ENCODE data around the gene NPIPB12.
"Not testable (repeated sequence)": the region's sequence is repeated elsewhere in the genome, so short reads cannot be mapped to it uniquely, and the experiment has no call there.

The NPIPB12 gene

GRCh38 chr16:29506308-29506707 is at the start of gene NPIPB12:
Gene NPIPB12, minus strand, starts transcription at chr16:29506408.
- not testable (repeated sequence) for DNase-seq

DNA sequence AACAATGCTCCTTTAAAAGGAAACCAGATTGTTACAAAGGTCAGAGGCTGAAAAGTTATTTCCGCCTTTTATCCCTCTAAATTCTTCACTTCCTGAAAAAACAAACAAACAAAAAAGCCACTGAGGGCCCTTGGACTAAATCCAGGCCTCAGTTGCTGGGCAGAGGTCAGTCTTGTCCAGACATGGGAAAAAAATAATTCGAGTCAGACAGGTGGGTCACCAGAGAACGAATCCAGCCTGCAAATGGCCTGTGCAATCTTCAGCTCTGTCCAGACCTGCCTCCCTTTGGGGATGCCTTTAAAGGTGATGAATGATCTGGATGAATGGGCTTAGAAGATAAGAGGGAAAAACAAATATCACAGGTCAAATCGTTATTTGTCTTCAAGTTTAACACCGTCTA is 15.3 kb upstream of the NPIPB12 start:
- DNase-seq, result not testable (repeated sequence)

DNA sequence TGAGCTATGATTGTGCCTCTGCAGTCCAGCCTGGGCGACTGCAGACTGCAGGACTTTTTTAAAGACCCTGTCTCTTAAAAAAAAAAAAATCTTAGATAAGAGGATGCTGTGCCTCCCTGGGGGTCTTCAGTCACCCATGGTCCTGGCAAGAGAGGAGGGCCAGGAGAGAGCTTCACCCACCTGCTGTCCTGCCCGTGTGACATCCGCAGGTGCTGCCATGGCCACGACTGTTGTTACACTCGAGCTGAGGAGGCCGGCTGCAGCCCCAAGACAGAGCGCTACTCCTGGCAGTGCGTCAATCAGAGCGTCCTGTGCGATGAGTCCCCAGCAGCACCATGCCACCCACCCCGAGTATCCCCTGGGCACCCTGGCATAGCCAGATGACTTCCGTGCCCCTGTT is 23.9 kb downstream of the NPIPB12 start:
- DNase-seq, result not testable (repeated sequence)

DNA sequence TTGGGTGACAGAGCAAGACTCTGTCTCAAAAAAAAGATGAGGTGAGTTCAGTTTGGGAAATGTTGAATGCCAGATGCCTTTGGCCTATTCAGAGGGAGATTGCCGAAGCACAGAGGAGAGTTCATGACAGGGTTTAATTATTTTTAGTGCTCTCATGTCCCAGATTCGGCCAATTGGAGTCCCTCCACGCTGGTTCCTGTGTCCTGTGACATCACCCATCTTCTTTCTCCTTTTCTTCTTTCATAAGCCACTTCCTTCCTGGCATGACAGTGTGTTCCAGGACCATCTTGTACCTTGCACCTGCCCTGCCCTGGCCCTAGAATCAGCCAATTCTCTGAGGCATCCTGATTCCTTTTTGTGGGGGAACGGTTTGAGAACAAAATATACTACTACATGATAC is 34.1 kb downstream of the NPIPB12 start:
- not testable (repeated sequence) for DNase-seq

- peak; percentile 43 for DNase-seq
These were observed 36.5 kb downstream of the NPIPB12 start for GRCh38 chr16:29469660-29470059.

GRCh38 chr16:29467654-29468366 is 38.4 kb downstream of the NPIPB12 start:
- DNase-seq, result not testable (repeated sequence)

DNA sequence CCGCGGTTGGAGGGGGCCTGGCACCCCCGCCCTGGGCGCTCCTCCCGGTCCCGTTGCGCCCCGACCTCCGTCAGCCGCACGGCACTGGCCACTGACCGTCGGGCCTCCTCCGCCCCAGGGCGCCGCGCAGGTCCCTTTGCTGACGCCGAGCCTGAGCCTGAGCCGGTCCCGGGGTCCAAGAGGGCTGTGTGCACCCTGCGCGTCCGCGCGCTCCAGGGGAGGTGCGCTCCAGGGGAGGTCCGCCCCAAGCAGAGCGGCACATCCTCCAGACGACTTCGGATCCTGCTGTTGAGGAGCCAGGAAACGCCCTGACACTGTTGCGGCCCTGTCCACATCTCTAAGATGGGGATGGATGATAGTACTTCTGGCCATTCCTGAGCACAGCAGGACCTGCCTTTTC is 39.3 kb downstream of the NPIPB12 start:
- DNase-seq, result not testable (repeated sequence)

DNA sequence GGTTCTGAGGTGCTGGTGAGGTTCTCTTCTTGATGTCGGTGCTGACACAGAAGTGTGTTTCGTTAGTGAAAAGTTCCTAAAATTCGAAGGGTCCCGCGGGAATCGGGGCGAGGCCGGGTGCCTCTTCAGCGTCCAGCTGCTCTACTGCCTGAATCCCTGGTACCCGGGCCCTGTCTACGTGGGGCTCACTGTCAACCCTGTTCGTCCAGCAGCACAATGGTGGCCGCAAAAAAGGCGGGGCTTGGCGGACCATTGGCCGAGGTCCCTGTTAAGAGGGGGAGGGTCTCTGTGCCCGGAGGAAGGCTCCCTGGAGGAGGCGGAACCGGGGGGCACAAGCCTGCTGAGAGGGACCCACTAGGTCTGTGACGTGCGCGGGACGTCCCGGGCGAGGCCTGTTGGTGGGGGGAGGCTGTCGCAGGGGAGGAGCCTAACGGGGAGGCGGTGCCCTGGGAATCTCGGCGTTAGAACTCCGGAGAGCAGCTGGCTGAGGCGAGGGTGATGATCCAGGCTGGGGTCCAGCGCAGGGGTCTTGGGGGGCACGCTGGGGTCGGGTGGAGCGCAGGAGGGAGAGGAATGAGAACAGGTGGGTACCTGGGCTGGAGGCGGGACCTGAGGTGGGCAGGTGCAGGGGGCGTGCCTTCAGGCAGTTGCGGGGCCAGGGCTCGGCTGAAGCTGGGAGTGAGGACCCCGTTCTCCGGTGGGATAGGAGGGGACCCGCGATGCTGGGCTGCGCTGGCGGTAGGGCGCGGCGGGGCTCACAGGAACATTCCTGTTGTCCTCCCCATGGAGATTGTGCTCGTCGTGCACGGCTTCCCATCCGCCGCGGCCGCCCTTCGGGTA is 40.0 kb downstream of the NPIPB12 start:
- not testable (repeated sequence) for DNase-seq

DNA sequence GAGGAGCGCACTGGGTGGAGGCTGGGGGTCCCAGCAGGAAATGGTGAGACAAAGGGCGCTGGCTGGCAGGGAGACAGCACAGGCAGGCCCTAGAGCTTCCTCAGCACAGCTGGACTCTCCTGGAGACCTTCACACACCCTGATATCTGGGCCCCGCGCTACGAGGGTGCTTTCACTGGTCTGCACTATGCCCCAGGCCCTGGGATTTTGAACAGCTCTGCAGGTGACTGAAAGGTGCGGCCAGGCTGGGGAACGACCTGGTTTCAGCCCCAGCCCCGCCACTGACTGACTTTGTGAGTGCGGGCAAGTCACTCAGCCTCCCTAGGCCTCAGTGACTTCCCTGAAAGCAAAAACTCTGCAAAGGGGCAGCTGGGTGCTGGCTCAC is 45.6 kb downstream of the NPIPB12 start:
- not testable (repeated sequence) for DNase-seq

DNA sequence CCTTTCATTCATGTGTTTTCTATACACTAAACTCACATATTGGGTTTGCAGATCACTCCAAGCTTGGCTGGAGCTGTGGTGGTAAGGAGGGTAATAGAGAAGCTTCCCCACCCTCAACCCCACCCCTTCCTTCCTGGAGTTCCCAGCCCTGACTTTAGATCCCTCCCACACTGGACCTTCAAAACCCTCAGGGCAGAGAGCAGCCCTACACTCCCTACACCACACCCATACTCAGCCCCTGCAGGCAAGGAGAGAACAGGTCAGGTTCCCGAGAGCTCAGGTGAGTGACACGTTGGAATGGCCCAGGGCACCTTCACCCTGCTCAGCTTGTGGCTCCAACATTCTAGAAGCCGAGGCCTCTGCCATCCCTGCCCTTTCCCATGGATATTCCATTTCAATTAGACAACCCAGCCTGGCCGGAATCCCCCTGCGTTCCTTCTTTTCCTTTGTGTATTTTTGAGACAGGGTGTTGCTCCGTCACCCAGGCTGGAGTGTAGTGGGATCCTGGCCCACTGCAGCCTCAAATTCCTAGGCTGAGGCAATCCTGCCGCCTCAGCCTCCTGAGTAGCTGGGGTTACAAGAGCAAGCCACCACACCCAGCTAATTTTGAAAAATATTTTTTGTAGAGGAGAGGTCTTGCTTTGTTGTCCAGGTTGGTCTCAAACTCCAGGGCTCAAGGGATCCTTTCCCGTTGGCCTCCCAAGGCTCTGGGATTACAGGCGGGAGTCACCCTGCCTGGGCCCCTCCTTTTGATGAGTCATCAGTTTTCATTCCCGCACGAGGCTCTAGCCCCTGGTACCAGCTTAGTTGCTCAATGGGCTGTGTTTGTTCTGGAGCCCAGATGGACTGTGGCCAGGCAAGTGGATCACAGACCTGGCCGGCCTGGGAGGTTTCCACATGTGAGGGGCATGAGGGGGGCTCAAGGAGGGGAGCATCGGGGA is 46.2 kb downstream of the NPIPB12 start, which contains the start of gene SULT1A4:
TSS of gene SULT1A4 (plus strand) at position 208 of the 941 bp plus-strand sequence. CDS start 1,473 bp downstream, outside the sequence.
- DNase-seq, result not testable (repeated sequence)

DNA sequence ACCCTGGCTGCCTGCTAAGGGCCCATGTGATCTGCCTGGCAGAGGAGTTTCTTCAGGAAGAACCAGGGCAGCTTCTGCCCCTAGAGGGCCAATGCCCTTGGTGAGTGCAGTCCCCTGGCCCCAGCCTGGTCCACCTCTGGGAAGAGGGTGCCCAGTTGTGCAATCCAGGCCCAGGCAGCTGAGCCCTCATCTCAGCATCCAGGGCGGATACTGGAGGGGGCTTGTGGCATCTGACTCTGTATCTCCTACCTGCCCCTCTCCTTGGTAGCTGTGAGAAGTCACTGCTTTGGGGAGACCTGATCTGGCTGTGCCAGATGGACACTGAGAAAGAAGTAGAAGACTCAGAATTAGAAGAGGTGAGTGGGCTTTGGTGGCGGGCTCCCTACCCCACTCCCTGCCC is 48.5 kb downstream of the NPIPB12 start:
- DNase-seq, result not testable (repeated sequence)

GRCh38 chr16:29454828-29455227 is 51.4 kb downstream of the NPIPB12 start:
- not testable (repeated sequence) for DNase-seq

DNA sequence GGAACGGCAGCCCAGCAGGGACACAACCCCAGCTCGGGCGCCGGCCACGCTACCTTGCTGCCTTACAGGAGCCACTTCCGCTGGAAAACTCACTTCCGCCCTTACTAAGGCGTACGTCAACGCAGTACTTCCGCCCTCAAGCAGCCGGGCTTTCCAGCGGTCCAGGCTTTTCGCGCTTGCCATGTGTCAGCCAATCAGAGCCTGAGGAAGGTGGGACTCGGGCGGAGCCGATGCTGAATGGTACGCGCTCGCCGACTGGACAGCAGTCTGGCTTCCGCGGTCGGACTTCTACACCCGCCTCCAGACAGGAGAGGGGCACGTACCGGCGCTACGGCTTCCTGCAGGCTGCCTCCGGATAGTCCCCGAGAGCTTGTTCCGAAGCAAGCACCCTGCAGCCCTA is 51.9 kb downstream of the NPIPB12 start, which contains the start of the genes BOLA2 and SLX1B:
TSS of gene BOLA2 (minus strand) at position 83 of the 400 bp plus-strand sequence. CDS start 98 bp downstream, outside the sequence.
TSS of gene SLX1B (plus strand) at position 265 of the 400 bp plus-strand sequence.
- not testable (repeated sequence) for DNase-seq

DNA sequence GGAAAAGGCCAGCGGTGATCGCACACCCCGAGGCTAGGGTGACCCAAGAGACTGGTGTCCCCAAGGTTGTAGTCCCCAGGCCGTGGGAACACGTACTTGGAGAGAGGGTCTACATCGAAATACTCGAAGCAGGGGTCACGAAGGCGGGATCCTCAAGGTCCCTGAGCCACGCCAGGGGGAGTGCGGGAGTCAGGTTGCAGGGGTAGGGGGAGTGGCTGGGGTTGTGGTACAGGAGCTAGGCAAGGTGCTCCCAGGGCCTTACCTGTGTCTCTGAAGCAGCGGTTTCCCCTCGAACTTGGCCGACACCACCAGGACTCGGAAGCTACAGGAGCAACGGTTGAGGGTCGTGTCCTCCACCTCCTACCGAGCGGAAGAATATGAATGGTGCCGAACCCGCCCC is 52.5 kb downstream of the NPIPB12 start:
- DNase-seq, result not testable (repeated sequence)
